Fibroblast of peridontal ligament (primary cell): ENCODE results near the gene ZRANB3.
A peak's percentile ranks its signal among the peaks of the same experiment; 100 is the strongest.
"Not testable (repeated sequence)": the region's sequence is repeated elsewhere in the genome, so short reads cannot be mapped to it uniquely, and the experiment has no call there.

ENCODE experiments used
- DNase-seq: peaks from one replicate; pipeline ENCODE4 v3.0.0-alpha.2; 2010; ENCODE audit errors: extremely low read depth

ZRANB3 gene

GRCh38 chr2:135530313-135531230 is at the start of gene ZRANB3:
ZRANB3 (minus strand) TSS chr2:135531218.
- peak; percentile 97 for DNase-seq

- no peak for DNase-seq
Measured at GRCh38 chr2:135573620-135574019, 42.6 kb upstream of the ZRANB3 start.

DNA sequence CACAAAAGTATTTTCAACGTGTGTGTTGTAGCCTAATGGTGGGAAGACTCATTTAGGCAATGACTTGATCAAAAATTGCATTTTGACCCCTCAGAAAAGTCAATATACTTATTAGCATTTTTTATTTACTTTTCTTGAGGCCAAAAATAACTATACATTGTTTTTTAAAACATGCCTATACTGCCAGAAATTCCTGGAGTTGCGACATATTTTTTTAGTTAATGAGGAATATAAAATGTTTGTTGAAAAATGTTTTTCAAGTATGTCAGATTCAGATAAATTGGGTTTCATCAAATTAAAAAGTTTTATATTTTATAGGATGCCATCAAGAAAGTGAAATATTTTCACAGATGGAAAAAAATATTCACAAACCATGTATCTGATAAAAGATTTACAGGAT is 39.9 kb upstream of the ZRANB3 start:
- no peak for DNase-seq

GRCh38 chr2:135563793-135564192 is 32.8 kb upstream of the ZRANB3 start:
- DNase-seq, result no peak

DNA sequence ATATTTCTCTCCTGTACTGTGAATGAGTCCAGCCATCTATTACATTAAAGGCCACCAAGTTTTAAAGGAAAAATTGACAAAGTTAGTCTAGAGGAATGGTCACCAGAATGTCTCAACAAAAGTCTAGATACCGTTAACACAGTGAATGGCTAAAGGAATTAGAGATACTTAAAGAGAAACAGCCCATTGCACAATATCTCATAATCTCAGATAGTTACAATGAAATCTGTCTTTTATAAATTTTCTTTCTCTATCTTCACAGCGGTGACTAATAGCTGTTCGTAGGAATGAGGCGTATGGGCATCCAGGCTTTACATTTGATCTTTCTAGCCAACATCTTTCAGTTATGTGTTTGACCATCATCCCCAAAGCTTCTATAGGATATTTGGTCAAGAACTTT is 30.9 kb upstream of the ZRANB3 start:
- DNase-seq, result no peak

DNA sequence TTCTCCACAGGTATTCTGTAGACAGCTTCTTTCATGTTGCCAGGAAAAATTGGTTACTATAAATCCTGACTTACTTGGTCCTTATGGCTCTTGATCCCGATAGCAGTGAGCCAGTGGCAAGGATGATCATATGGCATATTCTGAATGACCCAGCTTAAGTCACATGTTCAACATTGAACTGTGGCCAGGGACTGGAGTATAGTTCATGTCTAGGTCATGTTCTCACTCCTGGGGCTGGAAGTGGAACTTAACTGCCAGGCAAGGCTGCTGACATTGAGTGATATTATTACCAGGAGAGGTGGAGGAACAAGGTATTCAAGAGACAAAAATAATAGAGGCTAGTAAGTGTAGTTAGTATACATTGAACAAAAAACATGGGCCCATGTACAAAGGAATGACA is 26.5 kb upstream of the ZRANB3 start:
- DNase-seq, result no peak

DNA sequence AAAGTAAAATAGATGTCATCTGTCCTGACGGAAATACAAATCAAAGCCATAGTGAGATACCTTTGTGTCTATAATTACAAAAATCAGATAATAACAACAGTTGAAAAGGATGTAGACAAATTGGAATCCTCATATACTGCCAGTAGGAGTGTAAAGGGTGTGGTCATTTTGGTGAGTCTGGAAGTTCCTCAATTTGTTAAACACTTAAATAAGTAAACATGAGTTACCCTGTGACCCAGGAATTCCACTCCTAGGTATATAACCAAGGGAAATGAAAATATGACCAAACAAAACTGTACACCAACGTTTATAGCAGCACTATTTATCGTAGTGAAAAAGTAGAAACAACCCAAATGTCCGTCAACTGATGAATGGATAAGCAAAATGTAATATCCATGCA is 24.3 kb upstream of the ZRANB3 start:
- DNase-seq, result no peak

GRCh38 chr2:135552887-135553286 is 21.9 kb upstream of the ZRANB3 start:
- DNase-seq, result no peak

DNA sequence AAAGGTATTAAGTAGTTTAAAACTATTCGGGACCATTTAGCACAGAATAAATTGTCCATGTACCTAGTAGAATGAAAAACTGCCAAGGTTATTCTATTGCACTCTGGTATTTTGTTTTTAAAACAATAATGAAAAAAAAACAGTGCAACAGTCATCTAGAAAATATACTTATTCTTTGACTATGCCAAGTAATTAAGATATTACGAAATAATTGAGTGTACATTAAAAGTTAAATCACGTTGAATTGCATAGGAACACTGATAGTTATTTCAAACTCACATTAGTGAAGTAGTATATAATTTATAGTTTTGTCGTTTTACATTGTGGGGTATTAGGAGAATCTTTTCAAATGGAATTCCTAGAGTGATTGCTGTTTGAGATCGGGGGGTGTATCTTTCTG is 20.3 kb upstream of the ZRANB3 start:
- no peak for DNase-seq

DNA sequence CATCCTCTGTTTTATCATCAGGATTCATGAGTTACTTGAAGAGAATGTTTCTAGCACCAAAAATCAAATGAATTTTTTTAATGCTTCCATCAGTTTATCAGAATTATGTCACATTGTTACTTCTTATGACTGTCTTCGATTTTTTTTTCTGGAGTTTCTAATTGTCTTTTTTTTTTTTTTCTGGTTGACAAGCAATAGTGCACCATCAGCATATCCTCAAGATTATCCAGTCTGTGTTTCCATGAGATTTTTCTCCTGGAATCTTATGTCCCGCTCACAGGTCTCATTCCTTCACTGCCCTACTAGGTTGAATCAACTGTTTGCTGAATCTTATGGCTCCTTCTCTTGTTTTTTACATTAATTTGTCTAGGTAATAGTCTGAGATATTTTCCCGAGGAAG is 16.3 kb upstream of the ZRANB3 start:
- DNase-seq, result no peak

DNA sequence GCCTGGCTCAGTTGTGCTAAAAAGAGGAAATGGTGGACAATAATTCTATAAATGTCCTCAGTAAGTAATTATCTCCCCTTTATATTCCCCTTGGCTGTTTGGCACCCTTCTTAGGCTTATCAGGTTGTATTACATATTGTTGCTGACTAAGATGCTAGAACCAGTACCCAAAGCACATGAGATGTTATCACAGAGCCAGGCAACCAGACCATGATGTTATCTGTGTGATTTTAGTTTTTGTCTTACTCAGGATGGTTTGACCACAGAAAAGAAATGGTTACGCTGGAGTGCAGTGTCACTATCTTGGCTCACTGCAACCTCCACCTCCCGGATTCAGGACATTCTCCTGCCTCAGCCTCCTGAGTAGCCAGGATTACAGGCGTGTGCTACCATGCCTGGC is 15.4 kb upstream of the ZRANB3 start:
- DNase-seq, result no peak

- DNase-seq, result not testable (repeated sequence)
Measured at GRCh38 chr2:135533545-135533944, 2.5 kb upstream of the ZRANB3 start.

- peak; percentile 54 for DNase-seq
Measured at GRCh38 chr2:135532581-135532980, 1.6 kb upstream of the ZRANB3 start.

- peak; percentile 100 for DNase-seq
Measured at GRCh38 chr2:135531231-135532197, 496 bp upstream of the ZRANB3 start, which contains the start of gene R3HDM1. R3HDM1 (plus strand) TSS chr2:135531484; CDS start chr2:135604846, 73,362 bp downstream.

DNA sequence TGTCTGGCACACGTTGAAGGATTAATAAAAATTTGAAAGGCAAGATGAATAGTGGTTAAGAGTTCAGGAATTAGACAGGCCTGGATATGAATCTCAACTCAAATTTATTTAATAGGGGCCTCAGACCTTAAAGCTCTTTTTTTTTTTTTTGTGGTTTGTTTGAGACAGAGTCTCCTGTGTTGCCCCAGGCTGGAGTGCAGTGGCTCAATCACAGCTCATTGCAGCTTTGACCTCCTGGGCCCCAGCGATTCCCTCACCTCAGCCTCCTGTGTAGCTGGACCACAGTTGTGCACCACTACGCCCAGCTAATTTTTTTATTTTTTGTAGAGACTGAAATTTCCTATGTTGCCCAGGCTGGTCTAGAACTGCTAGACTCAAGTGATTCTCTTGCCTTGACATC is 3.0 kb downstream of the ZRANB3 start:
- no peak for DNase-seq

DNA sequence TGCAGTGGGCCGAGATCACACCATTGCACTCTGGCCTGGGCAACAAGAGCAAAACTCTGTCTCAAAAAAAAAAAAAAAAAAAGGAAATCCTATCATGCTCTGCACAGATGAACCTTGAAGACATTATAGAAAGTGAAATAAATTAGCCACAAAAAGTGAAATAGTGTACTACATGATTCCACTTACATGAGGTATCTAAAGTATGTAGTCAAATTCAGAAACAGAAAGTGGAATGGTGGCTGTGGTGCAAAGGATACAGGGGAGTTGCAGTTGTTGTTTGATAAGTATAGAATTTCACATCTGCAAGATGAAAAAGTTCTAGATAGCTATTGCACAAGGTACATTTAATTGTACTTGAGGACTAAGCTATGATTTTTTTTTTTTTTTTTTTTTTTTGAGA is 5.2 kb downstream of the ZRANB3 start:
- DNase-seq, result no peak

- no peak for DNase-seq
Measured at GRCh38 chr2:135512099-135512498, 18.9 kb downstream of the ZRANB3 start.

- no peak for DNase-seq
Measured at GRCh38 chr2:135510577-135510976, 20.4 kb downstream of the ZRANB3 start.

DNA sequence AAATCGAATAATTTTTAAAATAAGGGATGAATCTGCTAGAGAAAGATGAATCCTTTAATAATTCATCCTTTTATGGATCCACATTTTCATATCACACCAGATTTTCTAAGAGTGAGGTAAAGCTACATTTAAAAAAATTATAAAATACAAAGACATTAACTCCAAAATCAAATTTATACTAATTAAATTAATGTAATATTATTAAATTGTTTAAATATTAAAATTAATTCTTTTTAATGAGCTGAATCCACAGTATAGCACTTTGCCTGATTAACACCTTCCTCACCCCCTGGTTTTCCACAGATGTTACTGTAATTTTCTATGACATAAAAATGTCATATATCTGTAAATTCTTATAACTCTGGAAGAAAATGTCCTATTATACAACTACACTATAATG is 26.2 kb downstream of the ZRANB3 start:
- no peak for DNase-seq

DNA sequence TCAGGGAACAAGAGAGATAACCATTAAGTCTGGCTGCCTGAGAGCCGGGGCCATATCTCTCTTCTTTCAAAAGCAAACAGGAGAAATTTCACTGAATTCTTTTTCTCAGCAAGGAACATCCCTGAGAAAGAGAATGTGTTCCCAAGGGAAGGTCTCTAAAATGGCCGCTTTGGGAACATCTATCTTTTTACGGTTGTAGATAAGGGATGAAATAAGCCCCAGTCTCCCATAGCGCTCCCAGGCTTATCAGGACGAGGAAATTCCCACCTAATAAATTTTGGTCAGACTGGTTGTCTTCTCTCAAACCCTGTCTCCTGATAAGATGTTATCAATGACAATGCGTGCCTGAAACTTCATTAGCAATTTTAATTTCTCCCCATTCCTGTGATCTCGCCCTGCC is 32.4 kb downstream of the ZRANB3 start:
- DNase-seq, result not testable (repeated sequence)

- no peak for DNase-seq
Measured at GRCh38 chr2:135494917-135495316, 36.1 kb downstream of the ZRANB3 start.

- peak; percentile 76 for DNase-seq
Measured at GRCh38 chr2:135494503-135494902, 36.5 kb downstream of the ZRANB3 start.
